Heart right ventricle (tissue), 16 donors: ENCODE results near the gene DIS3L2. TPM values are rescaled to one million over a fixed set of nuclear protein-coding genes. Genes with fewer than 3 reads are reported as not detected.
"Not testable (repeated sequence)": the region's sequence is repeated elsewhere in the genome, so short reads cannot be mapped to it uniquely, and the experiment has no call there.

Source experiments
- ATAC-seq, 8 donors: fragments of 200-7000 bp; cut with Tn5 transposase; one replicate each; pipeline ENCODE4 v1.9.1; 2020; ENCODE audit warnings: mild to moderate bottlenecking in 8 of 8, moderate library complexity in 8 of 8, moderate number of reproducible peaks in 1 of 8
- DNase-seq, 2 donors: peaks; one replicate each; pipeline ENCODE4 v3.0.0-alpha.2; 2020
- H3K27ac ChIP-seq, 10 donors: fragments of 200-600 bp; sonication (generic) in 2 of 10; one replicate each; pipeline versions ENCODE4 v1.5.0 to v1.8.0; 2020 to 2022; ENCODE audit warnings: mild to moderate bottlenecking in 3 of 10
- H3K27me3 ChIP-seq, 7 donors: fragments of 200-600 bp; one replicate each; pipeline ENCODE4 v1.8.0; 2021 to 2022; ENCODE audit warnings: mild to moderate bottlenecking in 2 of 7
- H3K36me3 ChIP-seq, 9 donors: fragments of 200-600 bp; sonication (generic) in 1 of 9; one replicate each; pipeline versions ENCODE4 v1.5.0 to v1.8.0; 2020 to 2022; ENCODE audit warnings: mild to moderate bottlenecking in 2 of 9
- H3K4me1 ChIP-seq, 9 donors: fragments of 200-600 bp; sonication (generic) in 1 of 9; one replicate each; pipeline versions ENCODE4 v1.5.0 to v1.8.0; 2020 to 2022; ENCODE audit warnings: mild to moderate bottlenecking in 4 of 9
- H3K4me3 ChIP-seq, 10 donors: fragments of 200-600 bp; sonication (generic) in 2 of 10; one replicate each; pipeline versions ENCODE4 v1.5.0 to v1.8.0; 2020 to 2022; ENCODE audit warnings: mild to moderate bottlenecking in 7 of 10, moderate library complexity in 2 of 10
- H3K9me3 ChIP-seq, 11 donors: fragments of 200-600 bp in 10 of 11; sonication (generic) in 2 of 11; one replicate each; pipeline versions ENCODE4 v1.5.0 to v1.8.0; 2013 to 2022; ENCODE audit warnings: mild to moderate bottlenecking in 2 of 11, control low read depth in 1 of 11, moderate library complexity in 1 of 11
- CTCF ChIP-seq, 9 donors: fragments of 200-600 bp; sonication (generic) in 2 of 9; IDR thresholded peaks; one replicate each; pipeline versions ENCODE4 v1.5.0 to v1.8.0; 2021 to 2022; ENCODE audit warnings: antibody characterized with exemption in 9 of 9, mild to moderate bottlenecking in 5 of 9, moderate library complexity in 1 of 9
- WGBS, 2 donors: extraction: QIAGEN DNeasy Blood & Tissue Kit; methylation state at CpG; one replicate each; pipeline ENCODE4 v1.1.7; 2013; ENCODE audit warnings: inconsistent platforms in 1 of 2; 5-methylcytosine and 5-hydroxymethylcytosine counted together
- intact Hi-C, 10 donors: fragments of 100-400 bp; cut with DNase I; formaldehyde crosslinking; loops; one replicate each; pipeline versions ENCODE4 v1.11.1 to v1.14.2; 2022
- polyA plus RNA-seq, 2 donors: library from polyadenylated mRNA; stranded (reverse); fragments of 200-250 nt; gene quantifications; one replicate each; pipeline ENCODE4 v1.2.3, GENCODE V29; 2013
- total RNA-seq, 10 donors: library from RNA; stranded (reverse); fragmentation: NEBNext Ultra II Directional in 3 of 10; extraction: Animal tissue kit (Norgen Biotek cat#: 25700) in 3 of 10; gene quantifications; one replicate each; pipeline versions ENCODE4 v1.2.1 to v1.2.4, GENCODE V29; 2021 to 2023
- donor health status: Arrhythmogenic right ventricular cardiomyopathy.
- donor health status: ischemic (EF 13 %, LVEDD 7.1; RV severe dilation, severe dysfunction).
- donor health status: healthy with polysubstance abuse.
- donor health status: DM: no; HTN: yes; CAD: no.
- donor health status: DM: no; HTN: no; CAD: no.
- donor health status: ischemic (EF 25% LVEDD 6.9; RV normal size, moderate dysfunction).
- donor health status: ischemic (EF 25% LVEDD 5.7; RV mildly dilated, moderate dysfunction).
- donor health status: healthy.
- donor health status: DM: yes; HTN: yes; CAD: no.
- donor health status: Ischemic cardiomyopathy.
- donor health status: ischemic (EF 35%, LVEDD 5.7; RV mildly dilated, moderate dysfunction).
- donor health status: nonischemic (EF 11% LVEDD 7.7; RV severe dilation, severe dysfunction).
- donor health status: DM: yes; HTN: yes; CAD: no.
- donor health status: PGD.
- donor health status: ischemic (EF 29% LVEDD 5.4; RV normal size, mild dysfunction).
- donor health status: nonischemic (EF 23%, LVEDD 6.1; RV moderate dilation, normal function).

Gene DIS3L2
- total and polyA plus RNA-seq, 12 donors: 9.5 to 24.5 (median 18.5) TPM

- no peaks in the 10 kb centered on the region for H3K27me3 ChIP-seq
- peaks cover 0 to 13% (median 0%) of the 10 kb centered on the region in 9 donors for H3K4me1 ChIP-seq
- H3K27ac ChIP-seq: no peak overlapping the region
- intact Hi-C loops: loop anchor here (5.0 to 10.0 kb wide), 6 partner anchors 110 to 417 kb away; partner anchors contain the start of gene NPPC (in 6 of the 10)
- H3K4me3 ChIP-seq: no peak overlapping the region
- 89 to 93% methylated on average over 4 of the region's 4 CpGs for WGBS, 2 donors
- ATAC-seq (no peak), DNase-seq (no peak)
- TF ChIP-seq CTCF (IDR thresholded peaks at IDR 0.05): no peak
- no peaks in the 10 kb centered on the region for H3K9me3 ChIP-seq
- no peaks in the 10 kb centered on the region for H3K36me3 ChIP-seq
These were observed 363.3 kb downstream of the DIS3L2 start for GRCh38 chr2:232324778-232325177.

GRCh38 chr2:232325324-232326273 is 364.1 kb downstream of the DIS3L2 start:
- H3K4me3 ChIP-seq: no peak overlapping the region
- H3K36me3 ChIP-seq: no peaks in the 10 kb centered on the region
- no peaks in the 10 kb centered on the region for H3K27me3 ChIP-seq
- H3K9me3 ChIP-seq: no peaks in the 10 kb centered on the region
- peak; percentile 51 to 82 (median 72) for TF ChIP-seq CTCF (IDR thresholded peaks at IDR 0.05)
- intact Hi-C loops: loop anchor here (2.0 to 10.0 kb wide), 9 partner anchors 109 to 418 kb away; partner anchors contain the start of gene NPPC (in 7 of the 10)
- H3K27ac ChIP-seq: no peak overlapping the region
- 79 to 81% methylated on average over 22 of the region's 24 CpGs for WGBS, 2 donors
- H3K4me1 ChIP-seq: peaks cover 0 to 7% (median 3%) of the 10 kb centered on the region in 9 donors
- ATAC-seq: peak; percentile 63 to 89 (median 76)
- peak; percentile 47 to 77 for DNase-seq

- DNase-seq, ATAC-seq, H3K27ac ChIP-seq, H3K9me3 ChIP-seq, H3K4me3 ChIP-seq, H3K36me3 ChIP-seq, H3K27me3 ChIP-seq: not testable (repeated sequence)
- peak; percentile 10 to 60 (median 48) for TF ChIP-seq CTCF (IDR thresholded peaks at IDR 0.05)
- WGBS, 2 donors: 72 to 77% methylated on average over 8 to 10 of the region's 12 CpGs
- intact Hi-C loops: loop anchor here (2.0 to 10.0 kb wide), 9 partner anchors 108 to 419 kb away; partner anchors contain the start of gene NPPC (in 7 of the 10)
- H3K4me1 ChIP-seq: peaks cover 0 to 11% (median 3%) of the 10 kb centered on the region in 9 donors
These were observed 365.0 kb downstream of the DIS3L2 start for GRCh38 chr2:232326274-232327104.
